Heart left ventricle (tissue), 16 donors: ENCODE data around the gene LIPG. TPM values are rescaled to one million over a fixed set of nuclear protein-coding genes. Genes with fewer than 3 reads are reported as not detected.
"Not testable (repeated sequence)": the region's sequence is repeated elsewhere in the genome, so short reads cannot be mapped to it uniquely, and the experiment has no call there.

ENCODE experiments used
- ATAC-seq, 4 donors: fragments of 200-7000 bp; cut with Tn5 transposase; one replicate each; pipeline ENCODE4 v1.9.1; 2020 to 2022; ENCODE audit warnings: moderate library complexity in 4 of 4, mild to moderate bottlenecking in 3 of 4, moderate number of reproducible peaks in 1 of 4
- DNase-seq, 5 donors: peaks; one replicate each; pipeline ENCODE4 v3.0.0-alpha.2; 2020
- H3K27ac ChIP-seq, 12 donors: fragments of 200-600 bp; sonication (generic) in 4 of 12; one replicate each; pipeline versions ENCODE4 v1.5.0 to v1.8.0; 2016 to 2022; ENCODE audit warnings: mild to moderate bottlenecking in 2 of 12
- H3K27me3 ChIP-seq, 9 donors: fragments of 200-600 bp; sonication (generic) in 2 of 9; one replicate each; pipeline versions ENCODE4 v1.5.1 to v1.8.0; 2016 to 2022; ENCODE audit warnings: mild to moderate bottlenecking in 3 of 9
- H3K36me3 ChIP-seq, 9 donors: fragments of 200-600 bp; sonication (generic) in 2 of 9; one replicate each; pipeline versions ENCODE4 v1.5.0 to v1.8.0; 2018 to 2022; ENCODE audit warnings: mild to moderate bottlenecking in 2 of 9
- H3K4me1 ChIP-seq, 12 donors: fragments of 200-600 bp; sonication (generic) in 4 of 12; one replicate each; pipeline versions ENCODE4 v1.5.0 to v1.8.0; 2016 to 2022; ENCODE audit warnings: mild to moderate bottlenecking in 3 of 12
- H3K4me3 ChIP-seq, 12 donors: fragments of 200-600 bp; sonication (generic) in 4 of 12; one replicate each; pipeline versions ENCODE4 v1.5.0 to v1.8.0; 2017 to 2022; ENCODE audit warnings: mild to moderate bottlenecking in 9 of 12, moderate library complexity in 4 of 12
- H3K9me3 ChIP-seq, 12 donors: fragments of 200-600 bp; sonication (generic) in 4 of 12; one replicate each; pipeline versions ENCODE4 v1.5.0 to v1.8.0; 2016 to 2022; ENCODE audit warnings: mild to moderate bottlenecking in 1 of 12
- CTCF ChIP-seq, 12 donors: fragments of 200-600 bp; sonication (generic) in 4 of 12; IDR thresholded peaks; one replicate each; pipeline versions ENCODE4 v1.5.0 to v1.8.0; 2018 to 2022; ENCODE audit warnings: antibody characterized with exemption in 12 of 12, mild to moderate bottlenecking in 5 of 12
- POLR2A ChIP-seq, 2 donors: fragments of 450-650 bp; IDR thresholded peaks; one replicate each; pipeline ENCODE4 v1.6.1; 2017; ENCODE audit warnings: antibody characterized with exemption in 2 of 2, mild to moderate bottlenecking in 2 of 2, moderate library complexity in 2 of 2
- WGBS, 4 donors: extraction: QIAGEN DNeasy Blood & Tissue Kit in 2 of 4; methylation state at CpG; one replicate each; pipeline versions ENCODE4 v1.1.5 to v1.1.7; 2013 to 2018; 5-methylcytosine and 5-hydroxymethylcytosine counted together
- intact Hi-C, 10 donors: fragments of 100-400 bp; cut with DNase I; formaldehyde crosslinking; loops; one replicate each; pipeline versions ENCODE4 v1.11.1 to v1.14.2; 2022
- polyA plus RNA-seq, 2 donors: library from polyadenylated mRNA; stranded (reverse); fragments of 200-250 nt; gene quantifications; one replicate each; pipeline ENCODE4 v1.2.3, GENCODE V29; 2013
- total RNA-seq, 9 donors: library from RNA; depleted of rRNA in 2 of 9; stranded (reverse); fragments of >200 nt in 2 of 9; fragmentation: NEBNext Ultra II Directional in 3 of 9; extraction: Animal tissue kit (Norgen Biotek cat#: 25700) in 3 of 9; gene quantifications; one replicate each; pipeline versions ENCODE4 v1.1.0 to v1.2.4, GENCODE V29; 2016 to 2023
- donor health status: ischemic (EF 13 %, LVEDD 7.1; RV severe dilation, severe dysfunction).
- donor health status: healthy with polysubstance abuse.
- donor health status: DM: no; HTN: yes; CAD: no.
- donor health status: DM: no; HTN: no; CAD: no.
- donor health status: ischemic (EF 25% LVEDD 6.9; RV normal size, moderate dysfunction).
- donor health status: ischemic (EF 25% LVEDD 5.7; RV mildly dilated, moderate dysfunction).
- donor health status: healthy.
- donor health status: DM: yes; HTN: yes; CAD: no.
- donor health status: ischemic (EF 35%, LVEDD 5.7; RV mildly dilated, moderate dysfunction).
- donor health status: nonischemic (EF 11% LVEDD 7.7; RV severe dilation, severe dysfunction).
- donor health status: DM: yes; HTN: yes; CAD: no.
- donor health status: PGD.
- donor health status: ischemic (EF 29% LVEDD 5.4; RV normal size, mild dysfunction).
- donor health status: nonischemic (EF 23%, LVEDD 6.1; RV moderate dilation, normal function).

Gene LIPG
- total and polyA plus RNA-seq, 11 donors = 0.04 to 12.1 (median 1.1) TPM; not detected in 3

- H3K36me3 ChIP-seq = no peaks in the 10 kb centered on the region
- TF ChIP-seq CTCF (IDR thresholded peaks at IDR 0.05) (no peak), POLR2A (IDR thresholded peaks at IDR 0.05) (no peak)
- H3K9me3 ChIP-seq = no peaks in the 10 kb centered on the region
- H3K27me3 ChIP-seq = peaks cover 0 to 7% (median 0%) of the 10 kb centered on the region in 9 donors
- no peak for ATAC-seq
- intact Hi-C loops = no loop called here
- no peak overlapping the region for H3K4me3 ChIP-seq
- 68 to 83% (median 75%) methylated on average over 7 of the region's 7 CpGs for WGBS, 4 donors
- no peak for DNase-seq
- H3K4me1 ChIP-seq = no peaks in the 10 kb centered on the region
- H3K27ac ChIP-seq = no peak overlapping the region
Measured at GRCh38 chr18:49581371-49581770, 19.5 kb downstream of the LIPG start.

DNA sequence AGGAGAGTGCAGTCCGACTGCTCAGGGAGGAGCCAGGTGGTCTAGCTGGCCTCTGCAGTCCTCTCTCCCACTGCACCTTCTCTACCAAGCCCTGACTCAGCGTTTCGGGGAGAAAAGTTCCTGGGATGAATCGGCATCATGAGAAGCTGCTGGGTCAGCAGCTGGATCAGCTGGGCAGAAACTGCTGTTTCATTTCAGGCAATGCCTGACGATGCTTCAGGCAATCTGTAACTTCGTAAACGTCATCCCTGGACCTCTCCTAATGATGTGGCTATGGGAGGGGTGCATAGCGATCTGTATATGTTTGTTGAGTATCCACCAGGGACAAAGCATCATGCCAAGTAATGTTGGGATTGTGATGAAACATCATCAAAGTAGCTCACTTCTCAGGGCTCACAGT, 20.7 kb downstream of the LIPG start:
- Histone ChIP-seq H3K4me1 (no peaks in the 10 kb centered on the region), H3K4me3 (no peak overlapping the region), H3K9me3 (no peaks in the 10 kb centered on the region), H3K36me3 (no peaks in the 10 kb centered on the region), H3K27ac (no peak overlapping the region), H3K27me3 (peaks cover 0 to 7% (median 0%) of the 10 kb centered on the region in 9 donors)
- DNase-seq = no peak
- no peak for ATAC-seq
- TF ChIP-seq POLR2A (IDR thresholded peaks at IDR 0.05) (no peak), CTCF (IDR thresholded peaks at IDR 0.05) (no peak)
- intact Hi-C loops = no loop called here
- 74 to 85% (median 81%) methylated on average over 8 of the region's 8 CpGs for WGBS, 4 donors

- no peak overlapping the region for H3K4me3 ChIP-seq
- H3K27me3 ChIP-seq = peaks cover 0 to 7% (median 0%) of the 10 kb centered on the region in 9 donors
- no peaks in the 10 kb centered on the region for H3K36me3 ChIP-seq
- whole genome bisulfite sequencing, 4 donors = 65 to 78% (median 72%) methylated on average over 3 of the region's 3 CpGs
- no peak for ATAC-seq
- DNase-seq = no peak
- H3K9me3 ChIP-seq = no peaks in the 10 kb centered on the region
- H3K27ac ChIP-seq = no peak overlapping the region
- no peaks in the 10 kb centered on the region for H3K4me1 ChIP-seq
- no peak for TF ChIP-seq POLR2A (IDR thresholded peaks at IDR 0.05)
- TF ChIP-seq CTCF (IDR thresholded peaks at IDR 0.05) = no peak
- intact Hi-C loops = no loop called here
Measured at GRCh38 chr18:49584394-49584793, 22.5 kb downstream of the LIPG start.

GRCh38 chr18:49584951-49585350, 23.1 kb downstream of the LIPG start:
- H3K9me3 ChIP-seq, ATAC-seq, intact Hi-C loops, H3K4me1 ChIP-seq, H3K27me3 ChIP-seq, DNase-seq, H3K4me3 ChIP-seq, H3K36me3 ChIP-seq, H3K27ac ChIP-seq: not testable (repeated sequence)
- 89 to 96% (median 94%) methylated on average over 4 of the region's 4 CpGs for WGBS, 4 donors
